Kidney glomerular epithelial cell (primary cell): ENCODE results near the gene TRIM48.
"Not testable (repeated sequence)": the region's sequence is repeated elsewhere in the genome, so short reads cannot be mapped to it uniquely, and the experiment has no call there.

Source experiments
- DNase-seq: peaks from one replicate; lab custom pipeline; 2025; lab: John Stamatoyannopoulos, UW

The TRIM48 gene

GRCh38 chr11:55261855-55262254 is at the start of gene TRIM48:
Gene TRIM48, plus strand, starts transcription at chr11:55262155. Its CDS starts 113 bp downstream, at chr11:55262268.
- DNase-seq, result not testable (repeated sequence)

- DNase-seq, result not testable (repeated sequence)
Measured at GRCh38 chr11:55238316-55238715, 23.6 kb upstream of the TRIM48 start.

GRCh38 chr11:55263081-55263480 is 1.1 kb downstream of the TRIM48 start:
- no peak for DNase-seq
